HG03575 (cell line): ENCODE measurements around the gene TACC3.

Experiments
- ATAC-seq: cut with Tn5 transposase; IDR thresholded peaks from one replicate; pipeline ENCODE4 v1.9.1; 2021; ENCODE audit not compliant: unreplicated experiment, insufficient number of reproducible peaks, low FRiP score; ENCODE audit errors: extremely low read depth

TACC3 gene

DNA sequence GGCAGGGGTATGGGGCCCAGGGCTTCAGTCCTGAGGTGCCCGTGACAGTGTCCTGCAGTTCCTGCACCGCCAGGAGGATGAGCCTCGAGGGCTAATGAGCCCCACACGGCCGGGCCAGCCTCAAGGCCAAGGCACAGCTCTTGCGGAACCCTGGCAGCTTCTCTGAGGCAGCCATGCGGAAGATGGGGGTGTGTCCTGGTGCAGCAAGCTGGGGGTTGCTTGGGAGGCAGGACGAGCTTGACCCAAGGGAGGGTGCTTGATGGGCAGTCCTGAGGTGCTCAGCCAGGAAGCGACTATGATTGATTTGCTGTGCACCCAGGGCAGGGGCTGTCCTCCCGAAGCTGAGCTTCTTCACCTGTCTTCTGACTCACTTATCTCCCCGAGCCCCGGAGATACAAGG, 62.6 kb downstream of the TACC3 start:
- no peak for ATAC-seq

DNA sequence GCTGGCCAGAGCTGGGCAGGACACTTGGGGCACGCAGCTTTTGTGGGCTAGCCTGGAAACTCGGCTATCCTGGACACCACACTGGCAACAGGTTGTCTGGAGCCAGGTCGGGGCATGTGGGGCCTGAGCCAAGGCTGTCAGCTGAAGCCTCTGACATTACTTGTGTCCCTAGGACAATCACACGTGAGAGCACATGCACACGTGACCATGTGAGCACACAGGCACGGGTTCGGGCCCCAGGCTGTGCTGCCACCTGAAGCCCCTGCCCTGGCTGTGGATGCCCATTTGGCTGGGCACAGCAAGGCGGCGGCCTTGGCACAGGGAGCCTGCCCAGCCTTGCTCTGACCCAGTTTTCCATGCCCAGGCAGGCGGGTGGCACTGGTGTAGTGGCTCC, 63.1 kb downstream of the TACC3 start:
- no peak for ATAC-seq

DNA sequence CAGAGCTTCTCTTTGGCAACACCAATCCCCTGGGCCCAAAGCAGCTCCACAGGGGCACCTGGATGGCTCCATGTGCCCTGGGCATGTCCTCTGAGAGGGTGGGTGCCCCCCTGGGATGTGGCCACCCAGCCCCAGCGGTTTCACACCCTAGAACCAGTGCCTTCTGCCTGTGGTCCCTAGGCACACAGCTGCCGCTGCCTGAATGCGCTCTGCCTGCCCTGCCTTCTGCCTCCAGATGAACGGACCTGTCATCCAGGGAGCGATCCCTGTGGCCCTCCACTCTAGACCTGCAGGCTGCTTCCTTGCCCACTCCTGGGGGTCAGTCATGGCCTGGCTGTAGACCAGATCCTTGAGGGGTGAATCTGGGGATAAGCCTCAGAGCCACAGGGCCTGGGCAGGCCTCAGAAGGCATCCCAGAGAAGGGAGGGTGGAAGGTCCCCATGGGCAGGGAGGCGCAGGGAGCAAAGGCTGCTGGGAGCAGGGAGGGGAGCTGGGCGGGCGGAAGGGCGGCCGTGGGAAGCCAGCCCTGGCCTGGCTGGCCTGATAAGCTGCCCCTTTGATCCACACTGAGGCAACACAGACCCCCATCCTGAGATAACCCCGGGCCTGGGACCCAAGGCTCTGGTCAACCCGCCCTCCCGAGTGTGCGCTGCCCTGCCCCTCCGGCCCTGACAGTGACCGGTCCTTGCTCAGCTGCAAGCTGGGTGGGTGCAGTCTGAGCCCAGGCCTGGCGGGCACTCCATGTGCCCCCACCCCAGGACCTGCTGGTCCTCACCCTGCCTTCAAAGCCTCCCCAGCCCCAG, 63.7 kb downstream of the TACC3 start:
- no peak for ATAC-seq

DNA sequence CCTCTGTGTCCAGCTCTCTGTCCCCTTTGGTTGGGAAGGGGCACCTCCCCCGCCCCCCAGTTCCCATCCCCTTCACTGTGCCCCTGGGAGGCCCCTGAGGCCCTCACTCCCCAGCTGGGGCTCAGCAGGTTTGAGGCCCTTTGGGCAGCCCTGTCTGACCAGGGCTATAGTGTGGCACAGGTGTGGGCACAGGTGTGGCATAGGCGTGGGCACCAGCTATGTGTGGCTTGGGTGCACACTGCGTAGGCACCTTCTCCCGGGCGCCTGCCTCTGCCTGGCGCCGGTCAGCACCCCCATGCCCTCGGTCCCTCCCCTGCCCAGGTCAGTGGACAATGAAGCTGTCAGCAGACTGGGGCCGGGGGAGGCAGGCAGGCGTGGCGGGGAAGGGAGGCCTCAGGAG, 64.3 kb downstream of the TACC3 start:
- ATAC-seq: no peak

DNA sequence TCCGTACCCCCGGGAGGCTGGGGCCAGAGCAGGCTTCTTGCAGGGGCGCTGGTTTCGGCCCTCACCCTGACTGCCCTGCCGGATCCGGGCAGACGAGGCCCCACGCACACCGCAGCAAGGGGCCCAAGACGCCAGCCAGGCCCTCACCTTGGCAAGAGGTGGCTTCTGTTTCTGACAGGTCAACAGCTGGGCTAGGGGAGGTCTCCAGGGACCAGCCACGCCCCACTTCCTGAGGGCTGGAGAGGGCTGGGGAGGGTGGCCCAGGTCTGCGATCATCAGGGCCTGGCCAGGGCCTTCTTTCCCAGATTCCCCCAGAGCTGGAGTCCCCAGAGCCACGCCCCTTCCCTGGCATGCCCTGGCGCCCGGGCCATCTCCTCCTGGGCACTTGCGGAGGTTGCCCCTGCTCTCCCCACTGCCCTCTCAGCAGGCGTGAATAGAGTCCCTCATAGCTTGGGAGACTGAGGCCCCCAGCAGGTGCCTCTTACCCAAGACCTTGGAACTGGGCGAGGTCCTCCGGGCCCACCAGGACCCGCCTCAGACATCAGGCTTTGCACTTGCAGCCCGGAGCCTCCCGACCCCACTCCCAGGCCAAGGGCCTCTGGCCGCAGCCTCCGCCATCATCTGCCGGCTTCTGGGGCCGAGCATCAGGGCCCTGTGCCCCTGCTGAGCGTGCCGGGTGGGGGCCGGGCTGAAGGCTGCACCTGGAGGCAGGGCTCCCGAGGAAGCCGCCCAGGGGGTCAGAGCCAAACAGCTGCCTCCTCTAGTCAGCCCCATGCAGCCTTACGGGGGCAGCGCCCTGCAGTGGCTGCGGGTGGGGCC, 65.4 kb downstream of the TACC3 start:
- ATAC-seq: no peak

DNA sequence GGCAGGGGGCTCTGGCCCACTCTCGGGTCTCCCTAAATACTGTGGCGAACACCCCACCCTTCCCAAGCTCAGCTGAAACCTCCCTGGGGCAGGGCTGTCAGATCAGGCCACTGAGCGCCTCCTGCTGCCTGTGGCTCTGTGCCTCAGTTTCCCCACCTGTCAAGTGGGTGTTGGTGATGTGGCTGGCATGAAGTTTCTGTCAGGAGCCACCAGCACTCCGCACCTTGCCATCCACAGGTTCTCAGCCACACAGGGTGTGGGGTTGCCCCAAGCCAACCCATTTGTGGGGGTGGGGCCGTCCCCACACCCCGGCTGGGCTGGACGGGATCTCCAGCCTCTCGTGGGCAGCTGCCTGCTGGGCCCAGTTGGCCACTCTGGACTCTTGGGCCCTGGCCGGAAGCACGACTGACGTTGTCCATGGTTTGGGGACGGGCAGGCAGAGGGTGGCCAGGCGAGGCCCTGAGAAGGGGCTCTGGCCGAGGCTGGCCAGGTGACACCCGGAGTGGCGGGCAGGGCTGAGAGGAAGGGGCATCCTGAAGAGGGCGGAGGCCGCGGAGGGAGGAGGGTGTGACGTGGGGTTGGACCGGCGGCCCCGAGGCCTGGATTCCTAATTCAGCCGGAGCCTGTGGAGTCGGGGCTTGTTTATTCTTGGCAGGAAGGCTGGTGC, 66.2 kb downstream of the TACC3 start:
- ATAC-seq: no peak

DNA sequence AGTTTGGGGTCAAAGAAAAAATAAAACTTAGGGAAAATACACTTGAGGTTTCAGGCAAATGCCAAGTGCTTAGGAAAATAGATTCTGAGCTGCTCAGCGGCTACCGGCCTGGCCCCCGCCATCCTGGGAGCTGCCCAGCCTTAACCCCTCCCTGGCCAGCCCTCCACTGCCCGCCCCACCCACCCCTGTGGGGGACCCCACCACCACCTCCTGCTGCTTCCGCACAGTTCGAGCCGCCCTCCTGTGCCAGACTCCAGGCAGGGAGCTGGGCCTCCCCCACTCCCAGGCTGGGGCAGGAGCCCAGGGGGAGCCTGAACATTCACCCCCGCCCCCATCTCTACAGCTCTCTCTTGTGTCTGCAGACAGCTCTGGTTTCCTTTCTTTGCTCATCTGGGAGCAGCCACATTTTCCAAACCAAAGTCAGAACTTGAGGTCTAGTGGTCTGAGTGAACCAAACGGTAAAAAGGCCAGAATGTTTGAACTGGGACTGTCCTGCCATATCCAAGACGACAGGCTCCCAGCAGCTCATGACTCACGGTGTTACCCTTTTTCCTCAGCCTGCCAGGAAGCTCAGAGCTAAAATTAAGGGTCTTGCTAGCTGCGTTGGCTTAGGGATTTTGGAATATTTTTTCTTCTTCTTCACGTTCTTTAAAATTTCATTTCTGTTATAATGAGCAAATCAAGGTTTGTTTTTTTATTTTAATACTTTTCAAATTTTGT, 67.1 kb downstream of the TACC3 start:
- ATAC-seq: no peak

DNA sequence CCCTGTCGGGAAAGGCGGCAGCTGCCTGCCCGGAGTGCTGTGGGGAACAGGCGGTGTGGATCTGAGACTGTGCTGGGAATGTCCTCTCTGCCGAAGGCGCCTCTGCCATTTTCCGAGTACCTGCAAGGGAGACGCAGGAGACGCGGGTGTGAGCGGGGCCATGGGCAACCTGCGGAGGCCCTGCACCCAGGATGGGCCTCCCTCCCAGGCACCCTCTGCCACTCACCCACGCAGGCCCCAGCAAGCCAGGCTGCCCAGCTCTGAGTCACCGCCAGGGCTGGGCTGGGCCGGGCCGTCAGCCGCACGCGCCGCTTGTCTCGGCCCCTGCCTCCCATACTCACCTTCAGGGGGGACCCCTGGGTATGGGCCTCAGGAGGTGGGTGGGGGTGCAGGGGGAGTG, 68.2 kb downstream of the TACC3 start:
- no peak for ATAC-seq

DNA sequence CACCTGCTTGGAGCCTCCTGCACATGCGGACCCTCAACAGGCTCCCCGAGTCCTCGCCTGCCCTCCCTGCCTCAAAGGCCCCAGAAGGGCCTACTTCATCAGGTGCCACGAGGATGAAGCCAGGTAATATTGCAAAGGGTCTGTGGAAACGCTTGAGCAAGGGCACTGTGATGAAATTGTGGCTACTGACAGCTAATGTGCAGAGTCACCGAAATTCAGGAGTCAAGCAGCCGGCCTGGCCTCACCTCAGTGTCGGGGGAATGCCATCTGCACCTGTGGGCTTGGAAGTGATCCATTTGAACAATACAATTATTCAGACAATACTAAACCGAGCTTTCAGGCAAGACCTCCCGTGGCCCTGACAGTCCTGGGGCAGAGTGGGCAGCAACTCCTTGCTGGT, 68.7 kb downstream of the TACC3 start:
- ATAC-seq: no peak

DNA sequence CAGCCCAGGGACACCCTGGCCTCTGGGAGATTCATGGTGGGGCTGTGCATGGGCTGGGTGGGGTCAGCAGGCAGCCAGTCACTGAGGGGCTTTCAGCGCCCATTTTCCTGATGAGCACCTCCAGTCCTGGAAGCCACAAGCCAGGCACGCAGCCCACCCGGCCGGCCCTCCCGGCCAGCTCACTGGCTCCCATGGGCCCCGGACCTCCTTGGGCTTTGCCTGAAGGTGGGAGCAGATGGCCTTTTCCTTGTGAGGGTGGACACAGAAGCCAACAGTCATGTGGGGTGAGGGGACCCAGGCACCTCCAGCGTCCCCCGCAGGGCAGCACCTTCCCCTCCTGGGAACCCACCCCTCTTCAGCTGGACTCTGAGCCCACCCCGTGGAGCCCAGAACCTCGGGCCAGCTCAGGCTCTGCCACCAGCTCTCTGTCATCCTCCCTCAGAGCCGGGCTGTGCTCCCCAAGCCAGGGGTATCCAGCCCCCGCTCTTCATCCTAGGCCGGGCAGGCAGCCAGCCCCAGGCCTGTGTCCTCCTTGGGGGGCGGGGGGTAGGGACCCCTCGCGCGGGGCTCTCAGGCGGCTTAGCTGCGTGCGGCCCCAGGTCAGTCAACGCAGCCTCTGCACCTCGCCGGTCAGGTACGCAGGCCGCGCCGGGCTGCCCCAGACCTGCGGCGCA, 71.0 kb downstream of the TACC3 start:
- ATAC-seq: no peak

DNA sequence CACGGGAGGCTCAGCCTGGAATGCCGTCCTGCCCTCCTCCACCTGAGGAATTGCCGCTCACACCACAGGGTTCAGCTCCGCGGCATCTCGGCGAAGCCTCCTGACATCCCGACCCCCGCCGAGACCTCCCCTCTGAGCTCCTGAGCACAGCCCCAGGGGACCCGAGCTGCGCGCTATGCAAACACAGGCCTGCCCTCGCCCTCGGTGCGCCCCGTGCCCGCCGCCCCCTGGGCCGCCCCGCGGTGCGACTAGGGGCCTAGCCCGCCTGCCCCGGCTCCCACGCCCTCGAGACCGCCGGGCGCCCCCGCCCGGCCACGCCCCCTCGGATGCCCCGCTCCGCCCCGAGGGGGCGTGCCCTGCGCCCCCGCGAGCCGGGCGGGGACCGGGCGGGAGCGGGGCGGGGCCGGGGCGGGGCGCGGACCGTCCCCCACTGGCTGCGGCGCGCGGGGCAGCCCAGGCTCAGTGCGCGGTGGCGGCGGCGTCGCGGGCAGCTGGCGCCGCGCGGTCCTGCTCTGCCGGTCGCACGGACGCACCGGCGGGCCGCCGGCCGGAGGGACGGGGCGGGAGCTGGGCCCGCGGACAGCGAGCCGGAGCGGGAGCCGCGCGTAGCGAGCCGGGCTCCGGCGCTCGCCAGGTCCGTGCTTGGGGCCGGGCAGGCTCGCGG, 71.6 kb downstream of the TACC3 start, which contains the start of gene FGFR3:
FGFR3 (plus strand) TSS at position 462 of the 664 bp plus-strand sequence. CDS start 642 bp downstream, outside the sequence.
- no peak for ATAC-seq

DNA sequence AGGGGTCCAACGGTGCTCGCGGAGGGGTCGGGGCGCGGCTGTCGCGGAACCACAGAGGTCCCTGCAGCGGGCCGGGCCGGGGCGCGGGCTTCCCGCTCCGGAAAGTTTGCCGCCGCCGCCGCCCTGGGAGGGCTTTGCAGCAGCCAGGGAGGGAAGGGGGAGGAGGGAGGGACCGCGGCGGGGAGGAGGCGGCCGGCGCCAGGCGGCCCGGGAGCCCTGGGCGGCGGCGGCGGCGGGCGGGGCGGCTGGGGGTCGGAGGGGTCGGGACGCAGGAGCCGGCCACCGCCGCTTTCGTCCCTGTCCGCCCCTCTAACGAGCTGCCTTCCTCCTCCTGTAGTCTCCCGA, 72.1 kb downstream of the TACC3 start:
- no peak for ATAC-seq

DNA sequence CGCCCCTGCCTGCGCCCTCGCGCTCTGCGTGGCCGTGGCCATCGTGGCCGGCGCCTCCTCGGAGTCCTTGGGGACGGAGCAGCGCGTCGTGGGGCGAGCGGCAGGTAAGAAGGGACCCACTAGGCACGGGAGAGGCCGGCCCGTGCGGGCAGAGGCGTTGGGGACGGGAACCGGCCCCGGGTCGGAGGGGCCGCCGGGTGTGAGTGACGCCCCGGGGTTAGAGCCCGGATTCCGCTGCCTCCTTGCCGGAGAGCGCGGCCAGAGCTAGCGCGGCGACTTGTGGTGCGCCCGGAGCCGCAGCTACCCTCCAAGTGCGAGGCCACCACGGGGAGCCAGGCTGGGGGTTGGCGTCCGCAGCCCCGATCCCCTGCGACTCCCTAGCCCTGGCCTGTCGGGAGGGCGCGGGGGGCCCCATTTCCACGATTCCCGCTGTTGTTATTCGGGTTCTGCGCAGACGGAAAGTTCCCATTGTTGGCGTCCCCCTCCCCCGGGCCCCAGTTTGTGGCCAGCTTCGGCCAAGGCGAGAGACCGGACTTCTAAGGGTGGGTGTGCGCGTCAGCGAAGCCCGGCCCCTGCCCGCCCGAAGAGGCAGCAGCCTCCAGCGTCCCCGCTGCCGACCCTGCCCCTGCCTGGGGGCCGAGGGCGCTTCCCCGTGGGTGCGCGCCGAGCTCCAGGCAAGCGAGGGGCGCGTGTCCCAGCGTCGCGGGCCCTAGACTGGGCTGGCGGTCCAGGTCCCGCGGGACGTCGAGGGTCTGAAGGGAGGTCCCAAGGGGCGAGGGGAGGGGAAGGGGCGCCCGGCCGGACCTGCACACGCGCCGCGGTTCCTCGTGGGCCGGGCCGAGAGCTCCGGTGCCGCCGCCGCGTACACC, 72.9 kb downstream of the TACC3 start:
- no peak for ATAC-seq
